GM12801 (cell line): ENCODE measurements around the gene ANKRD55.

Source experiments
- TF ChIP-seq, protein P1 (sequence below): IDR thresholded peaks from one replicate; pipeline ENCODE4 v1.5.1; 2011; ENCODE audit warnings: control low read depth; ENCODE audit not compliant: insufficient read length; ENCODE audit errors: extremely low read depth

The ANKRD55 gene

DNA sequence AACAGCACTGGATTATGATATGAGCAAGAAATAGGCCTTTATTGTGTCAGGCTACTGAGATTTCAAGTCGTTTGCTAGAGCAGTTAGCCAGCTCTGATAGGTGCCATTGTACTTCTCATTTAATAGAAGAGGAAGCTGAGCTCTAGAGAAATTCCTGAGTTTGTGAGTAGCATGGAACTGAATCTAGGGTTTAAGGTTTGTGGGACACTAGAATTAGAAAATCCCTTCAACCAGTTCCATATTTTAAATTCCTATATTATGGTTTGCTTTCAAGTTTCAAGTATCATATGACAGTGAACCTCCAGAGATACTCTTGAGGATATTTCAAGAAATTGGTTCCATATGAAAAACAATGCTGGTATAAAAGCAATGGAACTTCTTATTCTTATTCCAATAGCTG, 87.6 kb downstream of the ANKRD55 start:
- TF ChIP-seq, protein P1, sequence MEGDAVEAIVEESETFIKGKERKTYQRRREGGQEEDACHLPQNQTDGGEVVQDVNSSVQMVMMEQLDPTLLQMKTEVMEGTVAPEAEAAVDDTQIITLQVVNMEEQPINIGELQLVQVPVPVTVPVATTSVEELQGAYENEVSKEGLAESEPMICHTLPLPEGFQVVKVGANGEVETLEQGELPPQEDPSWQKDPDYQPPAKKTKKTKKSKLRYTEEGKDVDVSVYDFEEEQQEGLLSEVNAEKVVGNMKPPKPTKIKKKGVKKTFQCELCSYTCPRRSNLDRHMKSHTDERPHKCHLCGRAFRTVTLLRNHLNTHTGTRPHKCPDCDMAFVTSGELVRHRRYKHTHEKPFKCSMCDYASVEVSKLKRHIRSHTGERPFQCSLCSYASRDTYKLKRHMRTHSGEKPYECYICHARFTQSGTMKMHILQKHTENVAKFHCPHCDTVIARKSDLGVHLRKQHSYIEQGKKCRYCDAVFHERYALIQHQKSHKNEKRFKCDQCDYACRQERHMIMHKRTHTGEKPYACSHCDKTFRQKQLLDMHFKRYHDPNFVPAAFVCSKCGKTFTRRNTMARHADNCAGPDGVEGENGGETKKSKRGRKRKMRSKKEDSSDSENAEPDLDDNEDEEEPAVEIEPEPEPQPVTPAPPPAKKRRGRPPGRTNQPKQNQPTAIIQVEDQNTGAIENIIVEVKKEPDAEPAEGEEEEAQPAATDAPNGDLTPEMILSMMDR = no peak

DNA sequence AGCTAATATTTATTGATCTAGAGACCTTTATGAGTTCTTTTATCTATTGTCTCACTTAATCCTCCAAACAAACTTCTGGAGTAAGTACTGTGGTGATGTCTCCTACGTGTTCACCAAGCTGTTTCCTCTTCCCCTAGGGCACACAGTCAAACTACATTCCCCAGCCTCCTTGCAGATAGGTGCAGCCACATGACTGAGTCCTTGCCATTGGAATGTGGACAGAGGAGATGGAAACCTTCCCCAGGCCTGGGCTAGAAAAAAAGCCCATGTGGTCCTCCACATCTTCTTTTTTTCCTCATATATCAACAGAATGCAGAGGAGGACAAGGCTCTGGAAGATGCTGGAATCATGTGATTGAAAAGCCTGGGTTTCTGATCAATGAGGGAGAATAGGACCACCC, 88.0 kb downstream of the ANKRD55 start:
- TF ChIP-seq, protein P1 = no peak

GRCh38 chr5:56144211-56144610, 88.9 kb downstream of the ANKRD55 start:
- TF ChIP-seq, protein P1 = no peak

DNA sequence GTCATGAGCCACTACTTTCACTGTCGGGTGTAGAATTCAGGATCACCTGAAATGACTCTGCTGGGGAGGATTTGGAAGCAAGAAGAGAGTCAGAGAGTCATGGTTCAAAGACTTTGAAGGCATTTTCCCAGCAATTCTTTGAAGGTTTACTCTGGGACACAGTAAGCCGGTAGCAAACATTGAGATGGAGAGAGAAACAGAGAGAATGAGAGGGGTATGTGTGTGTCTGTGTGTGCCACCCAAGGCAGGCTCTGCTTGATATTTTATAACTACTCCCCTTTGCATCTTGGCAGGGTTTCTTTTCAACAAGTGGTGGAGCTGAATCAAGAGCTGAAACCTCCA, 89.8 kb downstream of the ANKRD55 start:
- TF ChIP-seq, protein P1 = no peak

DNA sequence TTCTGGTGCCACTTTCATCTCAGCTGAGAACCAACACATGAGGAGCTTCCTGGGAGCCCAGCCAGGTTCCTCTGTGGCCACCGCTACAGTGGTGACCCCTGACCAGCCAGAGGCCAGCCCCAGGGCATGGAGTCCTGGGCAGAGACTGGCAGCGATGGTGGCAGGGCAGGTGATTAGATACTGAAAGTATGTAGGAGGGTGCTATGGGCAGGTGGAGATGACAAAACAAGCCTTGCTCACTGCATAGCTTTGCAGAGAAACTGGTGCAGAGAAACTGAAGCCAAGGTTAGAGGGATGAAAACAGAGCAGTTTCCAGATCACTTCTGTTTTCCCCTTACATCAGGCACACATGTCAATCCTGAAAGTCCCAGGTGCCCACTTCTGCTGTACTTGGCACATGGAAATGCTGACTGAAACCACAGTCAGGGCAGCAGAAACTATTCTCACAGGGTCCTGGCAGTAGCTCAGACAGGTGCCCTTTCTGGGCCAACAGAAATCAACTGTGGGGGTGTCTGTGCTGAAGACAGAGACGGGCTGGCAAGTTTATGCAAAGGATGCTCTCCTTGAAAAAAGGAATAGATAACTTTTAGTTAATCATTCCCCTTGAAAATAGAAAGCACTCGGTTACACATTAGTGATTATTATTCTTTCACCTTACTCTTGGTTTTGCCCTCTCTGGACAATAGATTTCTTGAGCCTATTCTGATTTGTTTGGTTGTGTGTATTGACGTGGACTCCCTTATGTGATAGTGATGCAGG, 90.3 kb downstream of the ANKRD55 start:
- TF ChIP-seq, protein P1 = no peak

GRCh38 chr5:56142233-56142613, 90.9 kb downstream of the ANKRD55 start:
- TF ChIP-seq, protein P1 = no peak

DNA sequence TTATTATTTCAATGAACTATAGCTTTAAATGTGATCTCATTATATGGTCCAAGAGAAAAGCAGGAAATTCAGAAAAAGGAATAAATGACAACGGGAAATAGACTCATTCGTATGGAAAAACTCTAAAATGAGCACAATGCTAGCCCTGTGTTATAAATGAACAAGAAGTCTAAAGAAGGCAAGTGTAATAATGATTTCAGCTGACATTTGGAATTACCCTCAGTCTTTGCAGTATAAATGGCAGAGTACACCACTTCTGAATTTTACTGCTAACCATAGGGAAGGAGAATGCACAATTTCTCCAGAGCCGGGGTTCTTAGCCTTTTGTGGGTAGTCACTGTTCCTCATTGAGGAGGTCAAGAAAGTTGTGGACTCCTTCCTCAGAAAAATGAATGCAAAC, 93.1 kb downstream of the ANKRD55 start:
- TF ChIP-seq, protein P1 = no peak
